OCI-LY3 (cell line): ENCODE measurements around the gene PRSS27.

Source experiments
- H2AFZ ChIP-seq: fragments of 200-600, 300-600 bp; shearing (Covaris generic); 2 replicates; pipeline ENCODE4 v1.6.0; 2014; ENCODE audit warnings: antibody characterized with exemption, low read depth, low read length
- H3K27ac ChIP-seq: fragments of 200-600, 300-600 bp; sonication (generic); 2 replicates; pipeline ENCODE4 v1.5.1; 2014; ENCODE audit warnings: mild to moderate bottlenecking, low read length, moderate library complexity, mixed read lengths
- H3K27me3 ChIP-seq: fragments of 200-600, 300-600 bp; sonication (generic); 2 replicates; pipeline ENCODE4 v1.6.1; 2014; ENCODE audit warnings: low read depth, low read length, mixed read lengths
- H3K36me3 ChIP-seq: fragments of 200-600, 300-600 bp; sonication (generic); replicated peaks from 2 replicates; pipeline ENCODE3; 2014; ENCODE audit warnings: low read depth, low read length, mixed read lengths
- H3K4me1 ChIP-seq: fragments of 300-600, 200-600 bp; sonication (generic); 2 replicates; pipeline ENCODE4 v1.6.1; 2014; ENCODE audit warnings: low read length, mixed read lengths
- H3K4me2 ChIP-seq: fragments of 200-600, 300-600 bp; sonication (generic); 2 replicates; pipeline ENCODE4 v1.6.1; 2014; ENCODE audit warnings: low read length, mixed read lengths
- H3K4me3 ChIP-seq: fragments of 300-600, 200-600 bp; sonication (generic); 2 replicates; pipeline ENCODE4 v1.5.1; 2014; ENCODE audit warnings: antibody characterized with exemption, mild to moderate bottlenecking, low read length, moderate library complexity
- H3K79me2 ChIP-seq: fragments of 300-600, 200-600 bp; shearing (Covaris generic); 2 replicates; pipeline ENCODE4 v1.6.1; 2014; ENCODE audit warnings: mild to moderate bottlenecking, low read length, mixed read lengths
- H3K9ac ChIP-seq: fragments of 300-600, 200-600 bp; shearing (Covaris generic); 2 replicates; pipeline ENCODE4 v1.6.0; 2014; ENCODE audit warnings: mild to moderate bottlenecking, low read length, moderate library complexity
- H3K9me3 ChIP-seq: fragments of 200-600, 300-600 bp; shearing (Covaris generic); 2 replicates; pipeline ENCODE4 v1.6.1; 2014; ENCODE audit warnings: low read length, mixed read lengths; ENCODE audit not compliant: insufficient read depth
- H4K20me1 ChIP-seq: fragments of 200-600, 300-600 bp; sonication (generic); 2 replicates; pipeline ENCODE4 v1.6.1; 2016; ENCODE audit warnings: low read length, mixed read lengths; ENCODE audit not compliant: insufficient read depth
- EZH2phosphoT487 ChIP-seq: fragments of 200-600 bp; shearing (Covaris generic); IDR thresholded peaks from 2 replicates; pipeline ENCODE4 v1.6.1; 2018; ENCODE audit warnings: antibody characterized with exemption, mixed run types, low read depth
- TF ChIP-seq, protein P1 (sequence below): fragments of 200-600, 300-600 bp; sonication (generic); IDR thresholded peaks from 2 replicates; pipeline ENCODE4 v1.5.1; 2014; ENCODE audit warnings: antibody characterized with exemption, low read length, low read depth

Gene PRSS27

DNA sequence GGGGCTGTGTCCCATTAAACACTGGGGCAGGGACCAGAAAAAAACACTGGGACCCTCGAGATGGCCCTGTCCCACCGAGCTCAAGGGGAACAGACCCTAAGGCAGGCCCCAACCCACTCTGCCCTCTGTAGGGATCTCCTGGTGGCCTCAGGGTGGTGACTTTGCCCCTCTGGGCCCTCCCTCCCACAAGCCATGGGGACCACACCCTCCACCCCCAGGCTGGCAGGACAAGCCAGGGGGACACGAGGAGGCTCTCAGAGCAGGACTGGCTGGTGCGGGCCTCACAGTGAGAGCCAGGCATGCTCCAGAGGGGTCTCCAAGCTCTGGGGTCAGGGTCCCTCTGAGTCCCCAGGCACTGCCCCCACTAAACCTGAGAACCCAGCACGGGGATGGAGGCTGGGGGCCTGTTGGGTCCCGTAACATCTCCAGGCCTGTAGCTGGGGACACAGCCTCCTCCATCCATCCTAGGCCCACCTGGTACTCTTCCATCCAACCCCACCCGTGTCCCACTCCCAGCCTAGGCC, 17.9 kb upstream of the PRSS27 start:
- Histone ChIP-seq H3K27ac (no peak overlapping the region), H3K27me3 (no peaks in the 10 kb centered on the region), H3K9me3 (no peaks in the 10 kb centered on the region), H3K4me1 (no peaks in the 10 kb centered on the region), H4K20me1 (no peaks in the 10 kb centered on the region), H3K79me2 (no peaks in the 10 kb centered on the region), H3K4me2 (no peak overlapping the region), H3K9ac (no peak overlapping the region), H3K36me3 (no peaks in the 10 kb centered on the region), H2AFZ (no peak overlapping the region), H3K4me3 (no peak overlapping the region)
- no peak for TF ChIP-seq EZH2phosphoT487
- TF ChIP-seq, protein P1, sequence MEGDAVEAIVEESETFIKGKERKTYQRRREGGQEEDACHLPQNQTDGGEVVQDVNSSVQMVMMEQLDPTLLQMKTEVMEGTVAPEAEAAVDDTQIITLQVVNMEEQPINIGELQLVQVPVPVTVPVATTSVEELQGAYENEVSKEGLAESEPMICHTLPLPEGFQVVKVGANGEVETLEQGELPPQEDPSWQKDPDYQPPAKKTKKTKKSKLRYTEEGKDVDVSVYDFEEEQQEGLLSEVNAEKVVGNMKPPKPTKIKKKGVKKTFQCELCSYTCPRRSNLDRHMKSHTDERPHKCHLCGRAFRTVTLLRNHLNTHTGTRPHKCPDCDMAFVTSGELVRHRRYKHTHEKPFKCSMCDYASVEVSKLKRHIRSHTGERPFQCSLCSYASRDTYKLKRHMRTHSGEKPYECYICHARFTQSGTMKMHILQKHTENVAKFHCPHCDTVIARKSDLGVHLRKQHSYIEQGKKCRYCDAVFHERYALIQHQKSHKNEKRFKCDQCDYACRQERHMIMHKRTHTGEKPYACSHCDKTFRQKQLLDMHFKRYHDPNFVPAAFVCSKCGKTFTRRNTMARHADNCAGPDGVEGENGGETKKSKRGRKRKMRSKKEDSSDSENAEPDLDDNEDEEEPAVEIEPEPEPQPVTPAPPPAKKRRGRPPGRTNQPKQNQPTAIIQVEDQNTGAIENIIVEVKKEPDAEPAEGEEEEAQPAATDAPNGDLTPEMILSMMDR: no peak

DNA sequence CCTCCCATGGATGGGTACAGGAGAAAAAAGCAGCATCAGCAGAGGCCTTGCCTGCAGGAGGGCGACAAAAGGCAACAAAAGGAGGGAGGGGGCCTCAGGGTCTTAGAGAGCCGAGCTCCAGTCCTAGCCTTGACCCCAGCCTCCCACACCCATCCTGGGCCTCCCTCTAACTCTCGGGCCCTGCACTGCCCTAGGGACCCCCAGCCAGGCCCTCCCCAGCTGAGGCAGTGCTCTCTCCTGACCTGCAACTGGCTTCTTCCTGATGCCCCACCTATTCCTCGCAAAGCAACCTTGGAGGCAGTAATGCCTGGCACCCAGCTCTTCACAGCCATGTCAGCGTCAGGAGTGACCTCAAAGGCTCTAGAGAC, 17.2 kb upstream of the PRSS27 start:
- Histone ChIP-seq H2AFZ (no peak overlapping the region), H4K20me1 (no peaks in the 10 kb centered on the region), H3K79me2 (no peaks in the 10 kb centered on the region), H3K9ac (no peak overlapping the region), H3K27ac (no peak overlapping the region), H3K36me3 (no peaks in the 10 kb centered on the region), H3K4me1 (no peaks in the 10 kb centered on the region), H3K9me3 (no peaks in the 10 kb centered on the region), H3K27me3 (no peaks in the 10 kb centered on the region), H3K4me3 (no peak overlapping the region), H3K4me2 (no peak overlapping the region)
- TF ChIP-seq, protein P1: no peak
- TF ChIP-seq EZH2phosphoT487: no peak

DNA sequence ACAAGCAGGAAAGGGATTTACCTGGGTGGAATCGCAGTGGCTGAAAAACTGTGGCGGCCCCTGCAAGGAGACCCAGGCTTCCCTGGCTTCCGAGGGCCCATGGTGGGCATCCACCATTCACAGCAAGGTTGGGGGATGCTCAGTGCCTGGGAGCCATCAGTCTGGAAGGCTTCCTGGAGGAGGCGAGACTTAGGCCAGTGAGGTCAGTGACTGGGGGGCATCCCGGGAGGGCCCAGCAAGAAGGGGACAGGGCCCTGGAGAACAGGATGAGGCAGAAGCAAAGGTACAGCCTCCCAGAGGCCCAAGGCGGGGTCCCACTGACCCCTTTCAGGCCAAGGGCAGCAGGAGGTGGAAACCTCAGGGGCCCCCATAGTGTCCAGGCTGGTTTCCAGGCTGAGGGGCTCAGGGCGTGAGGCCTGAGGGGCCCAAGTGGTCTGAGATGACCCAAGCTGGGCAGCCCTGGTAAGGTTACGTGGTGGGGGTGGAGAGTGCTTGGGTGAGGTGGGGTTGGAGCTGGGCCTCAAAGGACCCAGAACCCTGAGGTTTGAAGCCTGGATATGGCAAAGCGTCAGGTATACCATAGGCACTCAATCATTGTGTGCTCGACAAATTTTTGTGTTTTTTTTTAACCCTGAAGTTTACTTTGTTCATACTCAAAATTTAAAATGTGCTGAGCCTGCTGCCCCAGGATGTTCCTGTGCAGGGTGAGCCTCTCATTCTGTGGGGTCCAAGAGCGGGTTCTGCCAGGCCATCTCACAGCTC, 16.6 kb upstream of the PRSS27 start:
- no peak overlapping the region for H3K4me3 ChIP-seq
- H3K36me3 ChIP-seq: no peaks in the 10 kb centered on the region
- no peaks in the 10 kb centered on the region for H3K4me1 ChIP-seq
- H3K27me3 ChIP-seq: peaks cover 3% of the 10 kb centered on the region; the same call in 1 of the 2 replicates
- no peak overlapping the region for H2AFZ ChIP-seq
- TF ChIP-seq, protein P1: no peak
- no peak for TF ChIP-seq EZH2phosphoT487
- no peaks in the 10 kb centered on the region for H3K79me2 ChIP-seq
- no peaks in the 10 kb centered on the region for H3K9me3 ChIP-seq
- H3K27ac ChIP-seq: no peak overlapping the region
- H3K4me2 ChIP-seq: no peak overlapping the region
- H3K9ac ChIP-seq: no peak overlapping the region
- no peaks in the 10 kb centered on the region for H4K20me1 ChIP-seq

DNA sequence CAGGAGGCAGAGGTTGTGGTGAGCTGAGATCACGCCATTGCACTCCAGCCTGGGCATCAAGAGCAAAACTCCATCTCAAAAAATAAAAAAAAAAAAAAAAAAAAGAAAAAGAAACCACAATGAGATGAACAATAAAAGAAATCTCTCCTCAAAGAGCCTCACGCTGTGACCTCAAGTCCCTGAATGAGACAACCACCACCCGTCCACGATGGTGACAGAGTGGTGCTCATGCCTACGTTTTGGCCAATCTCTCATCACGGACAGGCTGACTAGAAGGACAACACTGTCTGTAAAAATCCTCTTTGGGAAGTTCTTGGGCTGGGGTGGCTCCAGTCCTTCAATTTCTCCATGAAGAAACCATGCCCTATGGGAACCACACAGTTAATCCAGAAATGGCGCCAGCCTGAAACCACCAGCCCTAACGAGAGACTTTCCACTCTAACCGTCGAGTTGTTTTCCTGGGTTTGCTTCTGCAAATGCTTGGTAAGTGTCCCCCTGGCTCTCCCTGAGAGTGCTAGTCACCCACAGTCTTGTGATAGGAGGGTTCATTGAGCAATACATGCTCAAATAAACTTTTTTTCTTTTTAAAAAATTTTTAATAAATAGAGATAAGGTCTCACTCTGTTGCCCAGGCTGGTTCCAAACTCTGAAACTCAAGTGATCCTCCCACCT, 15.0 kb upstream of the PRSS27 start:
- Histone ChIP-seq H2AFZ (no peak overlapping the region), H3K4me1 (no peaks in the 10 kb centered on the region), H3K36me3 (no peaks in the 10 kb centered on the region), H3K27me3 (peaks cover 6% of the 10 kb centered on the region; the same call in 1 of the 2 replicates), H3K9ac (no peak overlapping the region), H3K4me2 (no peak overlapping the region), H4K20me1 (no peaks in the 10 kb centered on the region), H3K79me2 (no peaks in the 10 kb centered on the region), H3K27ac (no peak overlapping the region), H3K9me3 (no peaks in the 10 kb centered on the region), H3K4me3 (no peak overlapping the region)
- TF ChIP-seq EZH2phosphoT487: no peak
- TF ChIP-seq, protein P1: no peak
